ENCODE results near the gene PDCD5. TPM values are rescaled to one million over a fixed set of nuclear protein-coding genes. Genes with fewer than 3 reads are reported as not detected.

Gene PDCD5
- total RNA-seq, 1 donor from 2014 or later: 159 TPM

- peaks cover 4% of the 10 kb centered on the region for H3K9me3 Mint-ChIP-seq
- H3K27ac Mint-ChIP-seq (ENCODE audit: unreplicated experiment): peak overlapping the region; percentile 35
- no peak overlapping the region for H3K4me3 Mint-ChIP-seq
- TF ChIP-seq, protein P1, sequence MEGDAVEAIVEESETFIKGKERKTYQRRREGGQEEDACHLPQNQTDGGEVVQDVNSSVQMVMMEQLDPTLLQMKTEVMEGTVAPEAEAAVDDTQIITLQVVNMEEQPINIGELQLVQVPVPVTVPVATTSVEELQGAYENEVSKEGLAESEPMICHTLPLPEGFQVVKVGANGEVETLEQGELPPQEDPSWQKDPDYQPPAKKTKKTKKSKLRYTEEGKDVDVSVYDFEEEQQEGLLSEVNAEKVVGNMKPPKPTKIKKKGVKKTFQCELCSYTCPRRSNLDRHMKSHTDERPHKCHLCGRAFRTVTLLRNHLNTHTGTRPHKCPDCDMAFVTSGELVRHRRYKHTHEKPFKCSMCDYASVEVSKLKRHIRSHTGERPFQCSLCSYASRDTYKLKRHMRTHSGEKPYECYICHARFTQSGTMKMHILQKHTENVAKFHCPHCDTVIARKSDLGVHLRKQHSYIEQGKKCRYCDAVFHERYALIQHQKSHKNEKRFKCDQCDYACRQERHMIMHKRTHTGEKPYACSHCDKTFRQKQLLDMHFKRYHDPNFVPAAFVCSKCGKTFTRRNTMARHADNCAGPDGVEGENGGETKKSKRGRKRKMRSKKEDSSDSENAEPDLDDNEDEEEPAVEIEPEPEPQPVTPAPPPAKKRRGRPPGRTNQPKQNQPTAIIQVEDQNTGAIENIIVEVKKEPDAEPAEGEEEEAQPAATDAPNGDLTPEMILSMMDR (conservative IDR thresholded peaks at IDR 0.05): no peak
- no peaks in the 10 kb centered on the region for H3K27me3 Mint-ChIP-seq (ENCODE audit: low read depth)
- H3K36me3 Mint-ChIP-seq (ENCODE audit: low read depth): peaks cover 26% of the 10 kb centered on the region
- H3K4me1 Mint-ChIP-seq: no peaks in the 10 kb centered on the region
- no peak for DNase-seq (ENCODE audit: low read depth, low spot score)
Observed at GRCh38 chr19:32595491-32595890, 14.5 kb downstream of the PDCD5 start.

GRCh38 chr19:32598022-32598421 is 17.0 kb downstream of the PDCD5 start:
- Mint-ChIP-seq H3K9me3 (no peaks in the 10 kb centered on the region), H3K27ac (ENCODE audit: unreplicated experiment) (no peak overlapping the region), H3K4me1 (no peaks in the 10 kb centered on the region), H3K36me3 (ENCODE audit: low read depth) (peaks cover 13% of the 10 kb centered on the region), H3K27me3 (ENCODE audit: low read depth) (no peaks in the 10 kb centered on the region), H3K4me3 (no peak overlapping the region)
- DNase-seq (ENCODE audit: low read depth, low spot score): no peak
- TF ChIP-seq, protein P1 (conservative IDR thresholded peaks at IDR 0.05): no peak

- Mint-ChIP-seq H3K4me3 (no peak overlapping the region), H3K4me1 (no peaks in the 10 kb centered on the region), H3K27me3 (ENCODE audit: low read depth) (no peaks in the 10 kb centered on the region), H3K27ac (ENCODE audit: unreplicated experiment) (no peak overlapping the region), H3K36me3 (ENCODE audit: low read depth) (peaks cover 6% of the 10 kb centered on the region), H3K9me3 (no peaks in the 10 kb centered on the region)
- no peak for DNase-seq (ENCODE audit: low read depth, low spot score)
- TF ChIP-seq, protein P1 (conservative IDR thresholded peaks at IDR 0.05): no peak
Observed at GRCh38 chr19:32599258-32599657, 18.3 kb downstream of the PDCD5 start.

DNA sequence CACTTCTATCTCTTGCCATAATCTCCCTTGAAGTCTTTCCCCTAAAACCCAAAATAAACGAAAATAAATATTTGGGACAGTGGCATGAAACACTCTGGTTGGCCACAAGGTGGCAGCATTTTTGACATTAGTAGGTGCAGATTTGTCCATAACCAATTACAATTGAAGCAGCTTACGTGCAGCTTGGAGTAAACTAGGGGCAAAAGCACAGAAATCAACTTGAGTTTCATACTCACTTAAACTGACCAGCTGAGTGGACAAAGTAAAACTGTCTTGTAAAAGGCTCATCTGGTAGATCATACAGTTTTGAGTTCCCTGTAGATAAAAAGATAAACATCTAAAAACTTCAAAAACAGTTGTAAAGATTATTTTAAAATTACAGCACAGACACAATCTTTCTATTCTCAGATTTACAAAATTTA is 18.8 kb downstream of the PDCD5 start:
- Mint-ChIP-seq H3K27me3 (ENCODE audit: low read depth) (no peaks in the 10 kb centered on the region), H3K36me3 (ENCODE audit: low read depth) (peaks cover 6% of the 10 kb centered on the region), H3K4me1 (no peaks in the 10 kb centered on the region), H3K27ac (ENCODE audit: unreplicated experiment) (no peak overlapping the region), H3K4me3 (no peak overlapping the region), H3K9me3 (no peaks in the 10 kb centered on the region)
- DNase-seq (ENCODE audit: low read depth, low spot score): peak; percentile 53
- TF ChIP-seq, protein P1 (conservative IDR thresholded peaks at IDR 0.05): peak; percentile 91

DNA sequence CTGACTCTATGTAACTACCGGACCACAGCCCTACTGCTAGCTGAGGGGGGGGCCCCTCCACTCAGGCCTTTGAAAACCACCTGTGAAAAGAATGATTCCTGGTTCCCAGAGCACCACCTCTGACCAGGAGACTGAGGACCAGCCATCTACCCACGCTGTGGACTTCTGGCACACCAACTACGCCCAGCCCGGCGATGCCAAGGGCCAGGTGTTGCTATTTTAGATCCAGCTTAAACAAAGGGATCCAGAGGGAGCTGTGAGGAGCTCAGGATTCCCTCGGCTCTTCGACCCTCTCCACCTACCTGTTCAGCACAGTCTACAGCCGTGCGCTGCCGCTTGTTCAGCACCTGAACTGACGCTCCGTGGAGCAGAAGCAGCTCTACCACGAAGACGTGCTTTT is 23.0 kb downstream of the PDCD5 start:
- Mint-ChIP-seq H3K9me3 (no peaks in the 10 kb centered on the region), H3K4me1 (no peaks in the 10 kb centered on the region), H3K36me3 (ENCODE audit: low read depth) (peaks cover 8% of the 10 kb centered on the region), H3K27ac (ENCODE audit: unreplicated experiment) (no peak overlapping the region), H3K4me3 (no peak overlapping the region), H3K27me3 (ENCODE audit: low read depth) (no peaks in the 10 kb centered on the region)
- no peak for DNase-seq (ENCODE audit: low read depth, low spot score)
- TF ChIP-seq, protein P1 (conservative IDR thresholded peaks at IDR 0.05): no peak

- no peaks in the 10 kb centered on the region for H3K4me1 Mint-ChIP-seq
- H3K9me3 Mint-ChIP-seq: peaks cover 4% of the 10 kb centered on the region
- H3K4me3 Mint-ChIP-seq: no peak overlapping the region
- TF ChIP-seq, protein P1 (conservative IDR thresholded peaks at IDR 0.05): no peak
- H3K27ac Mint-ChIP-seq (ENCODE audit: unreplicated experiment): no peak overlapping the region
- H3K27me3 Mint-ChIP-seq (ENCODE audit: low read depth): no peaks in the 10 kb centered on the region
- peaks cover 13% of the 10 kb centered on the region for H3K36me3 Mint-ChIP-seq (ENCODE audit: low read depth)
- DNase-seq (ENCODE audit: low read depth, low spot score): no peak
Observed at GRCh38 chr19:32605544-32605943, 24.6 kb downstream of the PDCD5 start.
